Fibroblast of skin of right biceps (primary cell): ENCODE results near the gene TFCP2.
"Not testable (repeated sequence)": the region's sequence is repeated elsewhere in the genome, so short reads cannot be mapped to it uniquely, and the experiment has no call there.

ENCODE experiments used
- DNase-seq: peaks from one replicate; pipeline ENCODE4 v3.0.0-alpha.2; 2013

TFCP2 gene

DNA sequence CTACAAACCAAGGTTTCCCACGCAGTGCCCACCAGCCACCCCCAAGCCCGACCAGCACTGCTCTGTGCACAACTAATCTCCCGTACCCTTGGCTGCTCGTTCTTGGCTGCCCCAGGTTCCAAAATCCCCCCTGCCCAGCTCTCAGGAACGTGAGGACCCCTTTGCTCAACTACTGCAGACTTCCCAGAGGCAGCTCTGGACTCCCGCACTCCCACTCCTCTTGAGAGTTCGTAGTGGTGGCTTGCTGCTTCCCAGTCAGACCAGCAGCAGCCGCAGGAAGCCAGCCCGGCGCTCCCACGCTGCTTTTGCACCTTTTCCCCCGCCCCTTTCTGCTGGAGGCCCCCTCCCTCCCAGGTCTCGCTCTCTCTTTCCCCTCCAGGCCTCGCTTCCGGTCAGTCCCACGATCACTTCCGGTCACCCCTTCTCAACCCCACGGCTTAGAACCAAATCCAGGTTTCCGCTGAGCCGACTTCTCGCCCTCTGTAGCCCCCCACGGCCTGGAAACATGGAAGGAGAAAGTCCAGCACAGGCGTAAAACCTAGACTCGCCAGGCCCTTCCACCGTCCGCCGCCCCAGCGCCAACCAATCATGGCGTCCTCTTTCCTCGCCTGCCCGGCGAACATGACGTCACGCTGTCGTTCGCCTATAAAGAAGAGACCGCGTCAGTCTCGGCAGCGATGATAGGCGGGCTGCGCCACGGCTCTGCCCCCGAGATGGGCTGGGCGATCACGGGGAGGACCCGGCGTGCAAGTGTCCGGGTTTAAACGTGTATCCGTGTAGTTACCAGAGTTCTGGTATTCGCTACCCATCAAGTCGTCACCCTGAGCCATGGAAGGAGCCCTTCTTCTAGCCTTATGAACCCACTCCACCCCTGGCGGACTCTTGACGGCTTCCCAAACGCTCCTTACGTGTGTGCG is at the start of gene TFCP2:
Gene TFCP2, minus strand, starts transcription at position 621 of the 917 bp plus-strand sequence. CDS start 713 bp downstream, outside the sequence.
- peak; percentile 97 for DNase-seq

DNA sequence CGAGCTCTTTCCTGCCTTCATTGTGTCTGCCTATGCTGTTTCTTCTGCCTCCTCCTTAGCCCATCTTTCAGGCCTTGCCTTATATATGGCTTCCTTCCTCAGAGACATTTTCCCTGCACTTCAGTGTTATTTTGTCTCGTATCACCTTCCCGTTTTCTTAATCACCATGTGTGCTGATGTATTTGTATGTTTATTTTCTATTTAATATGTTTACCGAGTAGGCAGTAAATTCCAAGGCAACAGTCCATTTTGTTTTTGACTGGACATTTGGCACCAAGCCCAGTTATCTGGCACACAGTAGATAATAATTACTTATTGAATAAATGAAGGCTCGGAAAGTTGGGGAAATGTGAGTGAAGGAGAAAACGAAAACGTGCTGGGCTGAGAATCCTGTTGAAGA is 49.5 kb upstream of the TFCP2 start:
- DNase-seq, result no peak

GRCh38 chr12:51219857-51220256 is 46.9 kb upstream of the TFCP2 start:
- not testable (repeated sequence) for DNase-seq

- DNase-seq, result no peak
Measured at GRCh38 chr12:51219322-51219721, 46.4 kb upstream of the TFCP2 start.

DNA sequence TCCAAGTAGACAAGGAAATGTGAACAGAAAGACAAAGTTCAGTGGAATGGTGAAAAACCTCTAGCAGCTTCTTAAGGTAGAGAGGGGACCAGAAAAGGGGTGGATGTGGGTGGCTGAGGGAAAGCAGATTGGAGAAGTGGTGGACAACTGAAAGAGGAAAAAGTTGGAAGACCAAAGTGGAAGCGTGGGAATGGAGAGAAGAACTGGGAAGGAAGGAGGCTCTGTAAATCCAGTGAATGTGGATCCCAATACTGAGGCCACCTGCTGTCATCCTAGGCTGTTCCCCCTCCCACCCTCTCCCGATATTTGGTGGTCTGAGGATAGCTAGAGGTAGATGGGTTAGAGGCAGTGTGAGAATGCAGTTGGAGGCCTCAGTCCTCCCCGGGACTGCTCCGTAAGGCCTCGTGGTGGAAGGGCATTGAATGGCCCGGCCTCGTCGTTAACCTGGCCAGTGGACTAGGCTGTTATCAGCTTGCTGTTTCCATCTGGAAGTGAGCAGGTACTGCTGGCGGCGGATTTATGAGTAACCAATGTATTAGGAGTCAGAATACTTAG is 45.7 kb upstream of the TFCP2 start:
- no peak for DNase-seq

DNA sequence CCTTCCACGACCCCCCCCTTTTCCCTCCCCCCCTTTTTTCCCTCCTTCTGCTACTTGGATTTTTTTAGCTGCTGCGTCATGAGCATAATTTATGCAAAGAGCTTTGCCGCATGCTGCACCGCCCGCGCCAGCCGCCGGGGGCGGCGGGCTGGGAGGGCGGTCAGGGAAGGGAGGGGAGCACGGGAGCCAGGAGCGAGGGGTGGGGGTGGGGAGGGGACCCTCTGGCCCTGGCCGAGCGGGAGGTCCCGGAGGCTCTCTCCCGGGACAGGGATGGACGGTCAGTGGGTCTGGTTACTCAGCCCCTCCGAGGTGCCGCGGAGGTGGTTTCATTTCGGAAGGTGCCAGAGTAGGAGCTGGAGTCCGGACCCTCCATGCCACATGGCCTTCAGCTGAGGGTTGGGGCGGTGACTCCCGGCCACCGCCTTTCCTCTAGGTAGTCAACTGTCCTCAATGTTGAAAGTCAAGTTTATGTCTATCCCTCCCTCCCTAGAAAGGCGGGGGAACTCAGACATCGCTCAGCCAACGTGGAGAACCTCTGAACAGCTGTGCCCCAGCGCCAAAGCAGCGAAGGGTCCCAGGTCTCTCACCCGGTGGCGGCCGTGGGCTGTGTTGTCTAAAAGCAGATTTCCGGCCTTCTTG is 45.2 kb upstream of the TFCP2 start, which contains the start of gene POU6F1:
Gene POU6F1, minus strand, starts transcription at position 95 of the 639 bp plus-strand sequence. CDS start 11,226 bp downstream, outside the sequence.
- DNase-seq, result peak; percentile 88

DNA sequence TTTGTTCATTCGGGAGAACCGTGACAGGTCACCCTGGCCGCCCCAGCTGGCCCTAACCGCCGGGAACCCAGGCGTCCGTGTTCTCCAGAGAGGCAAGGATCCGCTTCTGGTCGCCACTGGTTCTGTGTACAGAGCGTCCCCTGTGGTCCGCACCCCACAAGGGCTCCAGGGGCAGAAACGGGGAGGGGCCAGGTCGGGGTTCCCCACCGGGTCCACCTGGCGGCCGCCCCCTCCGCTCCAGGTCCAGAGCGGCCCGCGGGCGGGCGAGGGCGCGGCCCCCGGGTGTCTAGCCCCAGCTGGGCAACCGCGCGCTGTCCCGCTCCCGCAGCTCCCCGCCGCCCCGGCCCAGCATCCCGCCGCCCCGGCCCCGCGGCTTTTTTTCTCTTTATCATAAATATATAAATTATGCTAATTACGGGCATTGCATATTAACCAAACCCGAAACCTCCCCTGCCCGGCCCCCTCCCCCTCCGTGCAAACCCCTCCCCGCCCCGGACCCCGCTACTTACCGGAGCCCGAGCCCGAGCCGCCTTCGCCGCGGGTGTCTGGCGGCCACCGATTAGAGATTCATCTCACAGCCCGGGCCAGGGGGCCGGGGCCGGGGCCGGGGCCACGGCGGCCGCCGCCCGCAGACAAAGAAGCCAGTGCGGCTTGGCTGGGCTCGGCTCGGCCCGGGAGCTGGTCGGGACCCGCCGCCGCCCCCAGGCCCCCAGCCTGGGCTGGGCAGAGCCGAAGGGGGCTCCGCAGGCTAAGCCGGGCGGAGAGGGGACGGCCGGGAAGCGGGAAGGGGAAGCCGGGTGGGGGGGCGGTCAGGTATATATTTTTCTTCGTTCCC is 44.4 kb upstream of the TFCP2 start:
- peak; percentile 35 for DNase-seq

DNA sequence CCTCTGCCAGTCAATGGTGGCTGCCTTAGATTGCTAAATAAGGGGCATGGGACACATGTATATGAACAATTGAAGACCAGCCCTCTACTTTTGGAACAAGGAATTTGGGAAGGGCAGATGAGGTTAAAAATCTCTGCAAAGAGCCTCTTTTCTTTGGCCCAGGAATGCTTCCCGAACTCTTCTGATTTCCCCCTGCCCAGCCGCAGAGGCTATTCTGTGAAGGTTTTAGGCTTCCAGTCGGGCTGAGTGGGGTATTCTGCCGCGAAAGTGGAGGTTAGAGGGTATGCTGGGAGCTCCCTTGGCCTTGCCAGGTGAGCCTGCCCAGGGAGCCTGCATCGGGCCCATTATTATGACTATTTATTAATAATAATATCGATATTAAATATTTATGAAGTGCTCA is 43.7 kb upstream of the TFCP2 start:
- no peak for DNase-seq

- no peak for DNase-seq
Measured at GRCh38 chr12:51214895-51215294, 42.0 kb upstream of the TFCP2 start.

GRCh38 chr12:51210690-51211395 is 37.9 kb upstream of the TFCP2 start:
- no peak for DNase-seq

GRCh38 chr12:51209259-51209658 is 36.3 kb upstream of the TFCP2 start:
- DNase-seq, result no peak

- no peak for DNase-seq
Measured at GRCh38 chr12:51208016-51208660, 35.2 kb upstream of the TFCP2 start.

- DNase-seq, result no peak
Measured at GRCh38 chr12:51205350-51205749, 32.4 kb upstream of the TFCP2 start.

- DNase-seq, result no peak
Measured at GRCh38 chr12:51202718-51203117, 29.8 kb upstream of the TFCP2 start.

DNA sequence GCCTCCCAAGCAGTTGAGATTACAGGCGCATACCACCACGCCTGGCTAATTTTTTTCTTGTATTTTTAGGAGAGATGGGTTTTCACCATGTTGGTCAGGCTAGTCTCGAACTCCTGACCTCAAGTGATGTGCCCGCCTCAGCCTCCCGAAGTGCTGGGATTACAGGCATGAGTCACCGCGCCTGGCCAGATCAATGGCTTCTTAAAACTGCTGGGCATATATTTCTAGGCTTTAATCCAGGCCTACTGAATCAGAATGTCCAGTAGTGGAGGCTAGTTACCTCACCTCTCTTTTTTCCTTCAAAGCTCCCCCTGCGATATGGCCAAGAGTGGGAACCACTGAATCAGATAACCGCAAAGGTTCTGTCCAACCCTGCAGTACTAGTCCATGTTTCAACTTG is 27.9 kb upstream of the TFCP2 start:
- DNase-seq, result no peak

DNA sequence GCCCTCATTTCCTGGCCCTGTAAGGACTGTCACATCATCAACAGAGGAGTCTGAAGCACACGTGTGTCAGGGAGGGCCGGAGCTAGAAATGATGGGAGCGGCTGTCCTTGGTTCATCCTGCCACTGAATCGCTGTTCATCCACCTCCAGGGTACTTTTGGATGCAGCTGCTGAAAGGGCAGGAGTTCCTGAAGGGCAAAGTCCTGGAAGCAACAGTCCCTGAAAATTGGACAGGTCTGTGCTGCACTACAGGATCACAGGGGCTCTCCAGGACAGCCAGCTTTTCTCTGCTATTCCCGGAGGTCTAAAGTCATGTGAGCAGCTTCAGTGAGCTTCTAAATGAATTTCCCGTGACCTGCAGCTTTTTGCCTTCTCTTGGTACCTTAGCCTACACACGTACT is 27.2 kb upstream of the TFCP2 start:
- DNase-seq, result no peak

DNA sequence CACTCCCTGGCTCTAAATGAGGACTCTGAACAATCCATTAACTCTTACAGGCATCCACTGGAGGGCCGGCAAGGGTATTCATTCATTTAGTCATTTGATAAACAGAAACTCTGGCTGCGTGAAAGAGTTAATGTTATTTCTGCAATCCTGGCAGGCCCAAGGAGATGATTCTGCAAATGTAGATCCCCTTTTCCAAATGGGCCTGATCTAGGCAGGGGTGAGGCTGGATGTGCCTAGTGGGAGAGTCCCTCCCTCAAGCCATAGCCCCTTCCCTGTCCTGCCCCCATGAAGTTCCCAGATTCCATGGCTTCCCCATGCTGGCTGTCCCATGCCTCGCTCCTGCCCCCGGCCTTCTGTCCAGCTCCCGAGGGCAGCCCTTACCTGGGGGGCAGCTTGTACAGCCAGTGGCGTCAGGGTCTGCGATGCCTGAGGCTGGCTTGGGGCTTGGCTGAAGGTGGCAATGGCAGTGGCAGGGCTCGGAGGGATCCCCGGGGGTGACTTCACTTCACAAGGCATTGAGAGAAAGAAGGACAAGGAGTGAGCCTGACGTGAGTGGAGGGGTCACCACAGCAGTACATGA is 26.5 kb upstream of the TFCP2 start:
- no peak for DNase-seq

- no peak for DNase-seq
Measured at GRCh38 chr12:51198568-51199365, 25.8 kb upstream of the TFCP2 start.

DNA sequence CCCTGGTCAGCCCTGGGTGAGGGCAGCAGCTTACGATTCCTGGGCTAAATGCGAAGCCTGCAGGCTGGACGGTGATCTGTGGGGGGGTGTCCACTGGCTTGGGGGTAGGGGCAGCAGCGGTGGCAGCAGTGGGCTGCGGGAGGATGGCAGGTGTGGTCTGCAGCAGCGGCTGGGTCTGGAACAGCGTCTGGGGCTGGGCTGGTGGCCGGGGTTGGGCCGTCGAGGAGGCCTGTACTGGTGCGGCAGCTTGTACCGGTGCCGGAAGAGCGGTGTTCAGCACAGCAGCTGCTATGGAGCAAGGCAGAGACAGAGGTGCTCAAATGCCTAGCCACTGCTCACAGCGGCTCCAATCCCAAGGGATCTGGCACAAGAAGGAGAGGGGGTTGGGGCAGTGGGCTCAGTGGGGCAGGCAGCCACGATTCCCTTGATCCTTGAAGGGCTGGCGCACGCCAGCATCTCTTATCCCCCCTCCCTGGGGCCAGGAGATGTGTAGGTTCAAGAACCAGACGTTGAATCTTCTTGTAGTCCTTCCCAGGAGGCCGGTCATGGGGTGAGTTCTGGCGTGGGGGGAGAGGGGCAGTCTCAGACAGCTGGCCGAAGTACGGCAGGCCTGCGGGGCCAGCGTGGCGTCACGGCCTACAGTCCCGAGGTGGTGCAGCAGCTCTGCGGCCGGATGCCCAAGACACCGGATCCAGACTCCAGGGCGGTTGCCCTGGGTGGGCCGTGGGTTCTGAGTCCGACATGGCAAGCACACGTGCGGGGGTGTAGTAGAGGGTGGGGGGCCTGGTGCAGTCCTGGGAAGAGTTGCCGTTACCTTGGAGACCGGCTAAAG is 25.0 kb upstream of the TFCP2 start:
- no peak for DNase-seq
